T1000 (cell line): ENCODE data around the gene LRRC8E.
"Not testable (repeated sequence)": the region's sequence is repeated elsewhere in the genome, so short reads cannot be mapped to it uniquely, and the experiment has no call there.

Source experiments
- DNase-seq: peaks from one replicate; lab custom pipeline; 2025; ENCODE audit warnings: mixed read lengths; lab: John Stamatoyannopoulos, UW

The LRRC8E gene

GRCh38 chr19:7920519-7921301 is 32.4 kb downstream of the LRRC8E start:
- peak; percentile 97 for DNase-seq

DNA sequence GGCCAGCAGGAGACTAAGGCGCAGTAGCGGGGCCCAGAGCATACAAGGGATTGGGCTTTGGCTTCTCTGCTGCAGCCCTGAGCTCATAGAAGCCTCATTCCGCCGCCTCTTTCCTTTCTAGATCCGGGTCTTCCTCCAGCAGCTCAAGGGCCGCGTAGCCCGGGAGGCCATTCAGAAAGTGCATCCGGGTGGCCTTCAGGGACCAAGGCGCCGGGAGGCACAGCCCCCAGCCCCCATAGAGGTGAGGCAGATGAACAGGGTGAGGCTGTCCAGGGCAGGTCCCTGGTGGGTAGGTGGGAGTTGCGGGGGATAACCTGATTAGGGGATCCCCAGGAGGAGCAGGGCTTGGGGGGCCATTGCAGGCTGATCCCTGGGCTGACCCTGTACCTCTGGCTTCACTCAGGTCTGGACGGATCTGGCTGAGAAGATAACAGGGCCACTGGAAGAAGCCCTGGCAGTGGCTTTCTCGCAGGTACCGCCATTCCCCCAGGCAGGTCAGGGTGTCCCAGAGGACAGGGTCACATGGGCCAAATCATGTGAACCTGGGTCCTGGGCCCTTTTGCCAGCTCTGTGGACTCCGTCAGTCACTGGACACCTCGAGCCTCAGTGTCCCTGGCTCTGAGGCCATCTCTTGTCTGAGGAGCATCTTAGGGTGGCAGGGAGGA is 33.1 kb downstream of the LRRC8E start:
- DNase-seq = no peak

- no peak for DNase-seq
These were observed 33.9 kb downstream of the LRRC8E start for GRCh38 chr19:7921967-7922835.

- no peak for DNase-seq
These were observed 34.5 kb downstream of the LRRC8E start for GRCh38 chr19:7922836-7923195.

GRCh38 chr19:7923295-7924191 is 35.2 kb downstream of the LRRC8E start:
- no peak for DNase-seq

DNA sequence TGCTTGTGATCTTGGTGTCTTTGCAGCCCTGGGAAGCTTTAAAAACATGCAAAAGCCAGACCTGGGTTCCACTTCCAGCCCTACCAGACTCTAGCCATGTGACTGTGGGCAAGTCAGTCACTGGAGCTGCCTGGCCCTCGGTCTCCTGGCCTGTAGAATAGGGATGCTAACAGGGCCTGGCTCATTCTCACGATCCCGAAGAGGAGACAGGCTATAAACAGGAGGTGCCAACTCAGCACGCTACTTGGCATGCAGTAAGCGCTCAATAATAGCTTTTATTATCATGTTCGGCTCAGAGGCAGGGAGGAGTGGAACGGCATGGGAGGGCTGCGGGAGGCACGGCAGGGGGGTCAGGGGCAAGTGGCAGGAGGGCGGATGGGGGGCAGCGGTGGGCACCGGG is 35.9 kb downstream of the LRRC8E start:
- no peak for DNase-seq

- no peak for DNase-seq
These were observed 36.4 kb downstream of the LRRC8E start for GRCh38 chr19:7924651-7925170.

DNA sequence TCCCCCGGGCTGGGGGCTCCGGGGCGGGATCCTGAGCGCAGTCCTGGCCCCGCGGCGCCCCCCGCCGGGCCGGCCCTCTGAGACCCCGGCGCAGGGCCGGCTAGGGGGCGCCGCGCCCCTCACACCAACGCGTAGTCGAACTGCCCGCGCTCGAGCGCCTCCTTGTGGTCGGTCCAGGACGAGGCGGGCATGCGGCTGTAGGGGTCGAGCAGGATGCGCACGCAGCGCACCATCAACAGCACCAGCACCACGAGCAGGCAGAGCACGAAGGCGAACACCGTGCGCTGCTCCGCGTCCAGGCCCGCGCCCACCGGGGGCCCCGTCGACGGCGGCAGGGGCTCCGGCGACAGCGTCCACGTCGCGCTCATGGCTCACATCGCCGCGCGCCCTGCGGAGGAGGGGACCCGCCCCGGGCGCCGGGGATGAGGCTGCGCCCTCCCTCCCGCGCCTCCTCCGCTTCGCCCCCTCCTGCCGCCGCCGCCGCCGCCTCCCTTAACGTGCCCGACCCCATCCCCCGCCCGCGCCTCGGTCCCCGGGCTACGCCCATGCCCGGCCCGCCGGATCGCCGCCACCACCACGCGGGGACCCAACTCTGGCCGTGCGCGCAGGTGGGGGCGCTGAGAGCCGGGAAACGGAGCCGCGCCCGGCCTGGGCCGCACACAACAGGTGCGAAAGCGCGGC is 37.0 kb downstream of the LRRC8E start:
- DNase-seq = peak; percentile 66

DNA sequence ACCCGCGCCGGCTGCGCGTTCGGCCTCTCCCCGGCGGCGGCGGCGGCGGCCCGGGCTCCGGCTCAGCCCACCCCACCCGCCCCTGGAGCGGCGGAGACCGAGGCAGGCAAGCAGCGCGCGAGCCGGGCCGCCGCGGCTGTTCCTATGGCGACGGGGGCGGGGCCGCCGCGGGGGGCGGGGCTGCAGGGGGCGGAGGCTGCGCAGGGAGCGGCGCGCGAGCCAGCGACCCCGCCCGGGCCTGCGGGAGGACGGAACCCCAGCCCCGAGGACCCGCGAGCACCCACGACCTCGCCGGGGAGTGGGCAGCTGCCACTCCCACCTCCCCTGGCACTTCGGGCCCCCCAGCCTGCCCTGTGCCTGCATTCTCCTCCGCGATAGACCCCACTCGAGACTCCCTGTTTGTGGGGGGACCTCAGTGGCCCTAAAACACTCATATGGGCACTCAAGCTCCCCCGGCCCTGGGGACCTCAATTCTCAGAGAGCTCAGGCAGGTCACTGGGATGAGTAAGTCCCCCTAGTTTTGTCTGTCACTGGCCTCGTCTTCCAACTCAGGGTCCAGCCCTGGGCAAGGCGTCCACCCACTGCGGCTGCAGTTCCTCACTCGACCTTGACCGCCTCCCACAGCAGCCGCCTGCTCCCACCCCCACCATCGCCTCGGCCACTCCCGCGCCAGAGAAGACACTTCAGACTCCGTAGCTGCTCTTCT is 37.9 kb downstream of the LRRC8E start, which contains the start of gene CTXN1:
CTXN1 (minus strand) TSS at position 115 of the 706 bp plus-strand sequence. CDS start 597 bp downstream, outside the sequence.
- peak; percentile 41 for DNase-seq

GRCh38 chr19:7926727-7927604 is 38.7 kb downstream of the LRRC8E start:
- DNase-seq = no peak

GRCh38 chr19:7927605-7928333 is 39.5 kb downstream of the LRRC8E start:
- DNase-seq = no peak

DNA sequence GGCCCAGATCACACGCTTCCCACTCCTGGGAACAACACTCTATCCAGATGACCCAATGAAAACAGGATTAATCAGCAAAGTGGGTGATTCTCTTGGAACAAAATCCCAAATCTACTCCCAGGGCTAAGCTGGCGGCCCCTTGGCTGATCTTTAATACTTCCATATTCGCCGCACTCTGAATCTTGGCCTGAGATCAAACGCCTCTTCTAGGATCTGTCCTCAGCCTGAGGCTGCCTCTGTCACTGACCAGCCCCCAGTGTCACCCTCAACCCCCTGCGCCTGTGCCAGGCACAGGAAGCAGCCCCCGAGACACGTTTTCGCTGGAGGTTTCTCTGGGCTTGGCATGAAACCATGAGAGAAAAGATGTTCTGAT is 40.0 kb downstream of the LRRC8E start:
- DNase-seq = no peak

DNA sequence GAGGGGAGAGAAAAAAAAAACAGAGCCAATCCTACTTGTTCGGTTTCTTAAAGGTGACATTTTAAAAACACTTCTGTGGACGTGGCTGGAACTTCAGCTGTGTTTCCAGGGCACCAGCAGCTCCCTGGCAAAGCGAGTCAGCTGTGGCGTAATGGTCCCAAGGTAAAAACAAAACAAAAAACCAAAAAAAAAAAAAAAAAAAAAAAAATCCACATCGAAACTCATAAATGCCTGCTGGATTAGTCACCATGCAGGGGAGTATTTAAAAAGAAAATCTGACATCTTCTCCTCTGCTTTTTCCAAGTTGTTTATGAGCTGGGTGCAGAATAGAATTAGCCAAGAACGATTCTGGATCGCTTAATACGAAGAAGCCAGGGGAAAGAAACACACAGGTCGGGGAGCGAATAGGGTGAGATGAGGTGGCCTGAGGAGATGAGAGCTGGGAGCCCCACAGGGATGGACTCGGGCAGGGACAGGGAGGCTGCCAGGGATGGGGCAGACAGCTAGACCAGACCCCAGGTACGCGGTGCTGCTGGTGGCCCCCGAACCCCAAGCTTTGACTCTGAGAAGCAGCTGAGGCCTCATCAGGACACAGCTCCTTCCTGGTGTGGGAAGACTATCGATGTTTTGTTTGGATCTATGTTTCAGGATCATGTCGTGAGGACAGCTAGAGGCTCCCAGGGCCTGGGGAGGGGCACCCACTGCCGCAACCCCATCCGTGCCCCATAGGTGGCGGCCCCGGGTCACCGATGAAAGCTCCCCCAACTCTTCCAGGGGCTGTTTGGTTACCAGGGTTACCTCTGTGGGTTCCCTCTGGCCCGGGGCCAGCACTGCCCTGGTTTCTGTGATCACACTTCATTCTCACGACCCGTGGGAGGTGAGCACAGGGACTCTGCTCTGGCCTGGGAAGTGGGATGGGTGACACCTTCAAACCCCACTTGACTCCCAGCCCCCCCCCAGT is 40.7 kb downstream of the LRRC8E start:
- peak; percentile 63 for DNase-seq

GRCh38 chr19:7930030-7930429 is 41.7 kb downstream of the LRRC8E start:
- DNase-seq = not testable (repeated sequence)

GRCh38 chr19:7930765-7931164 is 42.5 kb downstream of the LRRC8E start:
- no peak for DNase-seq

GRCh38 chr19:7931221-7932061 is 43.1 kb downstream of the LRRC8E start:
- no peak for DNase-seq
